GM19467 (cell line): ENCODE measurements around the gene RAI1.

ENCODE experiments used
- ATAC-seq: cut with Tn5 transposase; IDR thresholded peaks from one replicate; pipeline ENCODE4 v1.9.1; 2021; ENCODE audit warnings: mild to moderate bottlenecking, moderate library complexity; ENCODE audit not compliant: unreplicated experiment

The RAI1 gene

GRCh38 chr17:17745476-17746455 lies 64.5 kb downstream of the RAI1 start:
- ATAC-seq = no peak

- no peak for ATAC-seq
Observed at GRCh38 chr17:17748179-17748578, 66.9 kb downstream of the RAI1 start.

GRCh38 chr17:17748604-17749003 lies 67.3 kb downstream of the RAI1 start:
- ATAC-seq = no peak

- ATAC-seq = no peak
Observed at GRCh38 chr17:17749025-17749772, 67.9 kb downstream of the RAI1 start.

GRCh38 chr17:17749921-17750320 lies 68.7 kb downstream of the RAI1 start:
- no peak for ATAC-seq

GRCh38 chr17:17750881-17751280 lies 69.6 kb downstream of the RAI1 start:
- ATAC-seq = no peak

- no peak for ATAC-seq
Observed at GRCh38 chr17:17751489-17752088, 70.3 kb downstream of the RAI1 start.

GRCh38 chr17:17752089-17752820 lies 71.0 kb downstream of the RAI1 start:
- ATAC-seq = peak; percentile 78

- ATAC-seq = no peak
Observed at GRCh38 chr17:17752821-17753321, 71.6 kb downstream of the RAI1 start.

- ATAC-seq = no peak
Observed at GRCh38 chr17:17754719-17755686, 73.7 kb downstream of the RAI1 start.

GRCh38 chr17:17755715-17756114 lies 74.5 kb downstream of the RAI1 start:
- ATAC-seq = no peak

- ATAC-seq = no peak
Observed at GRCh38 chr17:17757391-17757791, 76.1 kb downstream of the RAI1 start.

GRCh38 chr17:17757956-17758845 lies 76.9 kb downstream of the RAI1 start:
- ATAC-seq = no peak

- ATAC-seq = no peak
Observed at GRCh38 chr17:17758941-17759563, 77.8 kb downstream of the RAI1 start.

- no peak for ATAC-seq
Observed at GRCh38 chr17:17760350-17760749, 79.1 kb downstream of the RAI1 start.

- ATAC-seq = no peak
Observed at GRCh38 chr17:17760872-17761550, 79.8 kb downstream of the RAI1 start.
